Mesenchymal stem cell (in vitro differentiated cells and primary cell): Measurements from ENCODE around the gene APOBEC3F.

Experiments used
- DNase-seq: peaks from one replicate; pipeline ENCODE4 v3.0.0-alpha.2; 2013
- H2AFZ ChIP-seq: one replicate; pipeline ENCODE4 v1.6.1; 2013; ENCODE audit warnings: low read depth, mild to moderate bottlenecking, control low read depth, inconsistent platforms, low read length, moderate library complexity
- H2AK5ac ChIP-seq: 2 replicates; pipeline ENCODE4 v1.6.1; 2013; ENCODE audit warnings: low read length, moderate library complexity, mild to moderate bottlenecking, inconsistent platforms; ENCODE audit not compliant: severe bottlenecking
- H2BK120ac ChIP-seq: one replicate; pipeline ENCODE4 v1.6.1; 2013; ENCODE audit warnings: low read depth, mild to moderate bottlenecking, inconsistent platforms, low read length, moderate library complexity
- H2BK12ac ChIP-seq, 2 experiments: one replicate each; pipeline ENCODE4 v1.6.1; 2013; ENCODE audit warnings: inconsistent platforms in 2 of 2, low read length in 2 of 2, mild to moderate bottlenecking in 2 of 2, moderate library complexity in 2 of 2, control low read depth in 1 of 2
- H2BK15ac ChIP-seq: one replicate; pipeline ENCODE4 v1.6.1; 2013; ENCODE audit warnings: mild to moderate bottlenecking, low read depth, inconsistent platforms; ENCODE audit not compliant: poor library complexity, severe bottlenecking
- H2BK5ac ChIP-seq: 2 replicates; pipeline ENCODE4 v1.6.1; 2013; ENCODE audit warnings: low read depth, mild to moderate bottlenecking, low read length, control low read depth, inconsistent platforms; ENCODE audit not compliant: poor library complexity, severe bottlenecking
- H3K14ac ChIP-seq, 2 experiments: one replicate each; pipeline ENCODE4 v1.6.1; 2013; ENCODE audit warnings: inconsistent platforms in 2 of 2, low read length in 2 of 2, control low read depth in 1 of 2, mild to moderate bottlenecking in 1 of 2, moderate library complexity in 1 of 2
- H3K18ac ChIP-seq, 2 experiments: one replicate each; pipeline ENCODE4 v1.6.1; 2013; ENCODE audit warnings: inconsistent platforms in 2 of 2, low read length in 2 of 2, control low read depth in 1 of 2, low read depth in 1 of 2, mild to moderate bottlenecking in 1 of 2
- H3K23ac ChIP-seq, 2 experiments: one replicate each; pipeline ENCODE4 v1.6.1; 2013; ENCODE audit warnings: inconsistent platforms in 2 of 2, low read length in 2 of 2, mild to moderate bottlenecking in 2 of 2, moderate library complexity in 2 of 2, control low read depth in 1 of 2
- H3K27ac ChIP-seq: 2 replicates; pipeline ENCODE4 v1.5.1; 2013; ENCODE audit warnings: mild to moderate bottlenecking, moderate library complexity, low read length, control low read depth, inconsistent platforms; ENCODE audit not compliant: poor library complexity, severe bottlenecking
- H3K27me3 ChIP-seq, 2 experiments: 2 replicates each; pipeline versions ENCODE4 v1.6.1 to v1.7.0; 2013; ENCODE audit warnings: low read length in 2 of 2, mild to moderate bottlenecking in 2 of 2, moderate library complexity in 2 of 2, control low read depth in 1 of 2, inconsistent platforms in 1 of 2; ENCODE audit not compliant: control insufficient read depth in 1 of 2, insufficient read depth in 1 of 2
- H3K36me3 ChIP-seq, 2 experiments: 2 replicates each; pipeline versions ENCODE4 v1.6.1 to v1.7.0; 2013; ENCODE audit warnings: low read length in 2 of 2, control low read depth in 1 of 2, inconsistent platforms in 1 of 2, low read depth in 1 of 2, mild to moderate bottlenecking in 1 of 2; ENCODE audit not compliant: insufficient read depth in 2 of 2, control insufficient read depth in 1 of 2
- H3K4ac ChIP-seq, 2 experiments: one replicate each; pipeline ENCODE4 v1.6.1; 2013; ENCODE audit warnings: inconsistent platforms in 2 of 2, low read length in 2 of 2, mild to moderate bottlenecking in 2 of 2, moderate library complexity in 2 of 2, control low read depth in 1 of 2, low read depth in 1 of 2
- H3K4me1 ChIP-seq: 2 replicates; pipeline ENCODE4 v1.6.1; 2013; ENCODE audit warnings: low read depth, low read length, control low read depth; ENCODE audit not compliant: control insufficient read depth, insufficient read depth
- H3K4me2 ChIP-seq: 2 replicates; pipeline ENCODE4 v1.6.1; 2013; ENCODE audit warnings: low read length, mild to moderate bottlenecking, inconsistent platforms; ENCODE audit not compliant: poor library complexity, severe bottlenecking
- H3K4me3 ChIP-seq, 2 experiments: 2 replicates each; pipeline versions ENCODE4 v1.5.1 to v1.7.0; 2013; ENCODE audit warnings: low read length in 2 of 2, mild to moderate bottlenecking in 2 of 2, control low read depth in 1 of 2, low read depth in 1 of 2; ENCODE audit not compliant: insufficient read depth in 1 of 2
- H3K79me1 ChIP-seq: replicated peaks from 2 replicates; pipeline ENCODE4 v1.6.1; 2013; ENCODE audit warnings: mild to moderate bottlenecking, control low read depth, low read length, inconsistent platforms; ENCODE audit not compliant: poor library complexity, severe bottlenecking
- H3K9ac ChIP-seq: 2 replicates; pipeline ENCODE4 v1.7.0; 2013; ENCODE audit warnings: mild to moderate bottlenecking, low read length, moderate library complexity
- H3K9me3 ChIP-seq: 2 replicates; pipeline ENCODE4 v1.7.0; 2013; ENCODE audit warnings: mild to moderate bottlenecking, low read length; ENCODE audit not compliant: control insufficient read depth
- H4K8ac ChIP-seq: one replicate; pipeline ENCODE4 v1.6.1; 2013; ENCODE audit warnings: inconsistent platforms, mild to moderate bottlenecking, low read length, moderate library complexity
- H4K91ac ChIP-seq: one replicate; pipeline ENCODE4 v1.6.1; 2013; ENCODE audit warnings: mild to moderate bottlenecking, low read length, inconsistent platforms
- WGBS: methylation state at CpG from one replicate; pipeline ENCODE4 v1.1.7; 2013; ENCODE audit warnings: mixed read lengths; 5-methylcytosine and 5-hydroxymethylcytosine counted together

Gene APOBEC3F

GRCh38 chr22:39081598-39081997 lies 40.9 kb downstream of the APOBEC3F start:
- Histone ChIP-seq H3K27ac (no peak overlapping the region), H3K14ac (no peak overlapping the region), H2AK5ac (no peak overlapping the region), H3K18ac (no peak overlapping the region), H2BK15ac (no peak overlapping the region), H3K4me2 (no peak overlapping the region), H3K23ac (no peak overlapping the region), H3K9ac (no peak overlapping the region), H2BK120ac (no peak overlapping the region), H4K91ac (no peak overlapping the region), H2BK5ac (no peak overlapping the region), H3K4me3 (no peak overlapping the region), H4K8ac (no peak overlapping the region), H3K36me3 (no peaks in the 10 kb centered on the region), H3K9me3 (no peaks in the 10 kb centered on the region), H3K4me1 (peaks cover 10% of the 10 kb centered on the region), H2AFZ (no peak overlapping the region), H3K4ac (no peak overlapping the region), H3K79me1 (peaks cover 2% of the 10 kb centered on the region), H2BK12ac (no peak overlapping the region), H3K27me3 (no peaks in the 10 kb centered on the region)
- no peak for DNase-seq
- 86% methylated on average over 8 of the region's 8 CpGs for WGBS

GRCh38 chr22:39083212-39084165 lies 42.8 kb downstream of the APOBEC3F start:
- H3K4me2 ChIP-seq, result no peak overlapping the region
- H3K4me3 ChIP-seq, result no peak overlapping the region
- H2BK120ac ChIP-seq, result no peak overlapping the region
- no peak overlapping the region for H2BK12ac ChIP-seq
- H2AFZ ChIP-seq, result no peak overlapping the region
- no peak overlapping the region for H3K27ac ChIP-seq
- H3K23ac ChIP-seq, result no peak overlapping the region
- no peaks in the 10 kb centered on the region for H3K9me3 ChIP-seq
- no peak overlapping the region for H2BK15ac ChIP-seq
- H4K8ac ChIP-seq, result no peak overlapping the region
- H3K18ac ChIP-seq, result no peak overlapping the region
- H2BK5ac ChIP-seq, result no peak overlapping the region
- no peak overlapping the region for H2AK5ac ChIP-seq
- no peak overlapping the region for H3K14ac ChIP-seq
- peaks cover 2% of the 10 kb centered on the region for H3K79me1 ChIP-seq
- no peak overlapping the region for H3K4ac ChIP-seq
- 96% methylated on average over 11 of the region's 14 CpGs for WGBS
- H3K36me3 ChIP-seq, result no peaks in the 10 kb centered on the region
- H3K4me1 ChIP-seq, result peaks cover 2% of the 10 kb centered on the region
- peaks cover 0 to 6% of the 10 kb centered on the region in 2 experiments for H3K27me3 ChIP-seq
- no peak overlapping the region for H3K9ac ChIP-seq
- no peak for DNase-seq
- H4K91ac ChIP-seq, result no peak overlapping the region

GRCh38 chr22:39084666-39085065 lies 44.0 kb downstream of the APOBEC3F start:
- Histone ChIP-seq H2AFZ (no peak overlapping the region), H3K9ac (no peak overlapping the region), H3K18ac (no peak overlapping the region), H2BK120ac (no peak overlapping the region), H3K27ac (no peak overlapping the region), H2AK5ac (no peak overlapping the region), H3K27me3 (peaks cover 5 to 17% of the 10 kb centered on the region in 2 experiments), H3K14ac (no peak overlapping the region), H3K23ac (no peak overlapping the region), H4K8ac (no peak overlapping the region), H3K9me3 (no peaks in the 10 kb centered on the region), H2BK5ac (no peak overlapping the region), H3K4me2 (no peak overlapping the region), H3K4me3 (no peak overlapping the region), H2BK12ac (no peak overlapping the region), H3K36me3 (no peaks in the 10 kb centered on the region), H2BK15ac (no peak overlapping the region), H3K79me1 (no peaks in the 10 kb centered on the region), H3K4me1 (peaks cover 2% of the 10 kb centered on the region), H3K4ac (no peak overlapping the region), H4K91ac (no peak overlapping the region)
- WGBS, result 91% methylated on average over 8 of the region's 8 CpGs
- DNase-seq, result no peak

GRCh38 chr22:39087098-39087497 lies 46.4 kb downstream of the APOBEC3F start:
- Histone ChIP-seq H4K91ac (no peak overlapping the region), H3K4me1 (no peaks in the 10 kb centered on the region), H2BK12ac (no peak overlapping the region), H3K9me3 (no peaks in the 10 kb centered on the region), H3K27me3 (peaks cover 19 to 42% of the 10 kb centered on the region in 2 experiments), H2BK5ac (no peak overlapping the region), H3K23ac (no peak overlapping the region), H3K14ac (no peak overlapping the region), H2AFZ (no peak overlapping the region), H3K4ac (no peak overlapping the region), H3K36me3 (no peaks in the 10 kb centered on the region), H3K9ac (no peak overlapping the region), H3K4me2 (no peak overlapping the region), H3K4me3 (no peak overlapping the region), H4K8ac (no peak overlapping the region), H3K79me1 (no peaks in the 10 kb centered on the region), H2BK120ac (no peak overlapping the region), H3K27ac (no peak overlapping the region), H2BK15ac (no peak overlapping the region), H3K18ac (no peak overlapping the region), H2AK5ac (no peak overlapping the region)
- 92% methylated on average over 6 of the region's 6 CpGs for WGBS
- DNase-seq, result no peak
